GM21786 (cell line): ENCODE data around the gene P2RY14.

Source experiments
- ATAC-seq: cut with Tn5 transposase; IDR thresholded peaks from one replicate; pipeline ENCODE4 v1.9.1; 2021; ENCODE audit not compliant: unreplicated experiment

The P2RY14 gene

GRCh38 chr3:151218136-151218535 lies 60.2 kb downstream of the P2RY14 start:
- ATAC-seq = no peak

- ATAC-seq = no peak
Measured at GRCh38 chr3:151216641-151217607, 61.4 kb downstream of the P2RY14 start.

- no peak for ATAC-seq
Measured at GRCh38 chr3:151214459-151214858, 63.9 kb downstream of the P2RY14 start.

- ATAC-seq = no peak
Measured at GRCh38 chr3:151213881-151214280, 64.5 kb downstream of the P2RY14 start.

GRCh38 chr3:151213151-151213550 lies 65.2 kb downstream of the P2RY14 start:
- ATAC-seq = no peak

- peak; percentile 68 for ATAC-seq
Measured at GRCh38 chr3:151210676-151211381, 67.5 kb downstream of the P2RY14 start.

GRCh38 chr3:151209654-151210053 lies 68.7 kb downstream of the P2RY14 start:
- ATAC-seq = no peak

GRCh38 chr3:151206201-151206600 lies 72.1 kb downstream of the P2RY14 start:
- no peak for ATAC-seq

GRCh38 chr3:151205482-151205881 lies 72.9 kb downstream of the P2RY14 start:
- ATAC-seq = no peak

- ATAC-seq = no peak
Measured at GRCh38 chr3:151204530-151205402, 73.6 kb downstream of the P2RY14 start.

- ATAC-seq = peak; percentile 95
Measured at GRCh38 chr3:151203051-151203420, 75.3 kb downstream of the P2RY14 start, which contains the start of gene GPR171. Gene GPR171 (minus strand): TSS chr3:151203216. CDS start chr3:151199386, 3,830 bp downstream.

- no peak for ATAC-seq
Measured at GRCh38 chr3:151201051-151201730, 77.2 kb downstream of the P2RY14 start.

GRCh38 chr3:151200586-151200985 lies 77.8 kb downstream of the P2RY14 start:
- ATAC-seq = no peak

GRCh38 chr3:151199554-151200438 lies 78.5 kb downstream of the P2RY14 start:
- ATAC-seq = no peak

GRCh38 chr3:151198849-151199248 lies 79.5 kb downstream of the P2RY14 start:
- no peak for ATAC-seq

GRCh38 chr3:151197981-151198767 lies 80.2 kb downstream of the P2RY14 start:
- ATAC-seq = no peak

- ATAC-seq = no peak
Measured at GRCh38 chr3:151197228-151197627, 81.1 kb downstream of the P2RY14 start.

- ATAC-seq = no peak
Measured at GRCh38 chr3:151196434-151196833, 81.9 kb downstream of the P2RY14 start.

GRCh38 chr3:151195826-151196225 lies 82.5 kb downstream of the P2RY14 start:
- no peak for ATAC-seq
